DLD1 (cell line): Measurements from ENCODE around the gene LY6G6D.

Experiments used
- in situ Hi-C: cut with HindIII; loops from 2 replicates; pipeline ENCODE4 v1.10.0; 2017; ENCODE audit warnings: low sequenced_read_pairs

LY6G6D gene

GRCh38 chr6:31733734-31734133, 18.6 kb downstream of the LY6G6D start:
- in situ Hi-C loops: loop anchor here (5.0 kb wide), 1 partner anchor 41 kb away; no protein-coding TSS in a partner anchor

DNA sequence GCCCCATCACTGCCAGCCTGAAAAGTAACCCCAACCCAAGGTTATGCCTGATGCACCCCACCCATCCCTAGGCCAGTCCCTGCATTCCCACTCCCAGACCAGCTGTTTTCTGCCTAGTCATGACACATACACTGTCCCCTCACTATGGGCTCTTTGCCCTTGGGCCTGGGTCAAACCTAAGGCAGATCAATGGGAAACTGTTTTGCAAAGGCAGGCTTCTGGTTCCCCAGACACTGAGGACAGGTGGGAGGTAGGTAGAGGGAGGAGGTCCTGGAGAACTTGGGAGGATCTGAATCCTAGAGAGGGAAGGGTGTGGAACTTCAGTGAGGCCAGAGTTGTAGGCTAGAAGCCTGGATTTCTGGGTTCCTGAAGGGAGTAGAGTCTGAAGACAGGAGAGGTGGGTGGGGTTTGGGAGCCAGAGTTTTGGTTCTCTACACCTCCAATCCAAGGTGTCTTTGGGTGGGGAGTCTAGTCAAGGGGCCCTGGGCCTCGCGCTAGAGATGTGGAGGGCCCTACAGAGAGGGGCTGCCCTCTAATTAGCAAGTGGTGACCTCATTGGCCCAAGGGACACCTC, 19.2 kb downstream of the LY6G6D start:
- in situ Hi-C loops: loop anchor here (5.0 kb wide), 1 partner anchor 42 kb away; no protein-coding TSS in a partner anchor

DNA sequence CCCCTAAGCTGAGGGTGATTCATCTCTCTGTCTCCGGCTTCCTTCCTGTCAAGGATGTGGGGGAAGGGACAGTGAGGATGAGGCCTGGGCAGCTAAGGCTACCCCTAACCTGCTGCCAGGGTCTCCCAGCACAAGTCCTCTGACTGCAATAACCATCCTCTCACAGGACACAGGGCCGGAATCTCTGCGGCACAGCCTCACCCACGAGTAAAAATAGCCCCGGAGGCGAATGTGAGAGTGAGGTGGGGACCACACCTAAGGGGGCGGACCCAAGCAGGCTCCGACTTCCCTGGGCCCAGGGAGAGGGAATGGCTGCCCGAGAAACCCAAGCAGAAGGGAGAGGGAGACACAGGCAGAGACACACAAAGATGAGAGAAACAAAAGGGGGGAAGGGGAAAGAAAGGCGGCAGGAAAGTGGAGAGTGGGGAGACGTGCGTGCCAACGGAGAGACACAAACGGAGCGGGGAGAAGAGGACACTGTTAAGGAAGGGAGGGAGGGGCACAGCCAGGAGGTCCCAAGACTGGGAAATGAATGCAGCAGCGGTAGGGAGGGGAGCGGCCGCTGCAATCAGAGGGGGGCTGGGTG, 19.8 kb downstream of the LY6G6D start:
- in situ Hi-C loops: loop anchor here (5.0 kb wide), 1 partner anchor 43 kb away; no protein-coding TSS in a partner anchor

- in situ Hi-C loops: no loop called here
Measured at GRCh38 chr6:31736021-31736767, 21.0 kb downstream of the LY6G6D start, which contains the start of gene CLIC1. Gene CLIC1 (minus strand): TSS chr6:31736530. CDS start chr6:31736300, 230 bp downstream.

DNA sequence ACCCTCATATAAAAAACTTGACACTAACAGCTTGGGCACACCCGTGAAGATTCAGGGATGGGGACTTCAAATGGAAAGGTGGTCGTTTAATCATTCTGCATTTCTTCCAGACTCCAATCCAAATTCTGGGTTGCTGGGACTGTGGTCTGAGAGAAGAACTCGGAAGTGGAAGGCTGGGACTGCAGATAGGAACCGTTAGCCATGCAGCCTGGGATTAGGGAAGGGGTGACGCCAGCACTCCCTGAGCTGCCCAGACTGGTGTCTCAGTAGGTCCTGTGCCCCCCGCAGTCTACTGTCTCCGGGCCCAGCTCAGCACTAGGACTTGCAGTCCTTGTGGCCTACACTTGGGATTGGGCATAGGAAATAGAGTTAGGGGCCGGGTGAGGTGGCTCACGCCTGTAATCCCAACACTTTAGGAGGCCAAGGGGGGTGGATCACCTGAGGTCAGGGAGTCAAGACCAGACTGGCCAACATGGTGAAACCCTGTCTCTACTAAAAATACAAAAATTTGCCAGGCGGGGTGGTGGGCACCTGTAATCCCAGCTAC, 21.7 kb downstream of the LY6G6D start:
- in situ Hi-C loops: no loop called here

DNA sequence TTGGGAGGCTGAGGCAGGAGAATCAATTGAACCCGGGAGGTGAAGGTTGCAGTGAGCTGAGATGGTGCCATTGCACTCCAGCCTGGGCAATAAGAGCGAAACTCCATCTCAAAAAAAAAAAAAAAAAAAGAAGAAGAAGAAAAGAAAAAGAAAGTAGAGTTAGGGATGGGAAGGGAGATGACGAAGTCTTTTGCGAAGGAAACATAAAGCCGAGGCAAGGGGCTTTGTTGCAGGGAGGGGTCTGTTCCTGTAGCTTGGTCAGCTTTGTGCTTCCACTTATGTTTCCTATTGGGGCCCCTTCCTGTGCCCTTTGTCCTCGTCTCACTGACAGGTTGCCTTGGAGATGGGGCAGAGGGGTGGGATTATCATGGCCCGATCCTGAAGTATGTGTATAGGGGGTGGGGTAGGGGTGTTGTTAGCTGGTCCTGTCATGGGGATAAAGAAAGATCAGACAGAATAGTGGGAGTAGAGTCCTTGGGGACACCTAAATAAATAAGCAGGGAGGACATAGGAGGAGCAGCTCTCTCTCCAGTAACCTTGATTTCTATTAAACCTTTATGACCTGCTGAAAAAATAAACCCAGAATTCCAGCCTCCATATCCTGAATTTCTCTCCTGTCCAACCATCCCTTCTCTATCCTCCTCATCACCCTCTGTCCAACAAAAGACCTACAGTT, 22.3 kb downstream of the LY6G6D start:
- in situ Hi-C loops: no loop called here

DNA sequence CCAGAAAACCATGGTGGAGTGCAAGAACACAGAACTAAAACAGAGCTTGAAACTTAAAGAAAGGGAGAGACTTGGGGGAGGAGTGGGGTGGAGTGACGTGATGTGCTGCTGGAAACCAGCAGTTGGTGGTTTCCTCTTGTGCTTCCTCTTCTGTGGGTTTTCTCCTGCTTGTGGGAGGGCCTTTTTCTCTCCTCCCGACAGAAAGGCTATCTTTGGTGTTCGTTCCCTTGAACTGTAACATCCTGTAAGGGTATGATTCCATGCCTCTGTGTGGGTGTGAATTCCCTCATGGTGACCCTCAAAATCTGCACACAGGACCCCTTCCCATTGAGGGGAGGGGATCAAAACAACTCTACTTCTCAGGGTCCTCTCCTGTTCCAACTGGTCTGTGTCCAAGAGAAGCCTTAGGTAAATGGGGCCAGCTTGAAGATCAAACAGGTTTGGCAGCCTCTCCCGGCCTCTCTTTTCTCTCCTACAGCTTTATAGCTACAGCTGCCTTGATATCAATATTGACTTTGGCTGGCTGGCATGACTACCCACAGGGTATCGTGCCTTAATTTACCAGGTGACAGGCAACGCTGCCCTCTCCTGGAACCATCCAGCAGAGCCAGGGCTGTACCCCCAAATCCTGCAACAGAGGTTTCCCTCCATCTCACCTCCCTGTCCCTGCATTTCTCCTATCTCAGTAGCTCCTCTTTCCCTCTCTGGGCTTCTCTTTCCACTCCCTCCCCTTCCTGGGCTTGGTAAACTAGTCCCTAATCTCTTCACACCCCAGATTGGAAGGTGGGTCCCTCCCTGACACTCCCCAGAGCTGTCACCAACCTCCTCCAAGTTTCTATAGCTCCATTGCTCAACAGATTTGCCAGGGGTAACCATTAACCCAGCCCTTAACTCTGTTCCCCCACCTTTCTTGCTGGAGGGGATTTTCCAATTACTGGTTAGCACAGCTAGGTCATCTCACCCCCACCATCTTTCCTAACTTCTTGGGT, 23.1 kb downstream of the LY6G6D start:
- in situ Hi-C loops: no loop called here

GRCh38 chr6:31739639-31740396, 24.7 kb downstream of the LY6G6D start, which contains the start of gene MSH5:
Gene MSH5 (plus strand): TSS chr6:31740005. CDS start chr6:31740467, 462 bp downstream.
- in situ Hi-C loops: no loop called here

DNA sequence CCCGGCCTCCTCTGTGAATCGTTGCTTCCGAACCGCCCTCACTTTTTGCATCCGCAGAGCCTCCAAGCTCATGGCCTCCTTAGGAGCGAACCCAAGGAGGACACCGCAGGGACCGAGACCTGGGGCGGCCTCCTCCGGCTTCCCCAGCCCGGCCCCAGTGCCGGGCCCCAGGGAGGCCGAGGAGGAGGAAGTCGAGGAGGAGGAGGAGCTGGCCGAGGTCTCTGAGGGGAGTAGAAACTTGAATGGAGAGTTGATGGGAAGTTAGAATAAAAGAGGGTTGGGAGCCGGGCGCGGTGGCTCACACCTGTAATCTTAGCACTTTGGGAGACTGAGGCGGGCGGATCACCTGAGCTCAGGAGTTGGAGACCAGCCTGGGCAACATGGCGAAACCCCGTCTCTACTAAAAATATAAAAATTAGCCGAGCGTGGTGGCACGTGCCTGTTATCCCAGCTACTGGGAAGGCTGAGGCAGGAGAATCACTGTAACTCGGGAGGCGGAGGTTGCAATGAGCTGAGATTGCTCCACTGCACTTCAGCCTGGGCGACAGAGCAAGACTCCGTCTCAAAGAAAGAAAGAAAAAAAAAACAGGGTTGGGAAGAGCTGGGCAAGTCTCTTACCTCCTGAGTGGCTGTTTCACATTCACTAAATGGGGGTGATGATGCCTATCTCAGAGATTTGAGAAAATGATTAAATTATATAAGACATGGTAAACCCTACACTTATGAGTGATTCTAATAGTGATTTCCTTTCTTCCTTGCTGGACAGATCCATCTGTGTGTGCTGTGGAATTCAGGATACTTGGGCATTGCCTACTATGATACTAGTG, 25.5 kb downstream of the LY6G6D start:
- in situ Hi-C loops: no loop called here

DNA sequence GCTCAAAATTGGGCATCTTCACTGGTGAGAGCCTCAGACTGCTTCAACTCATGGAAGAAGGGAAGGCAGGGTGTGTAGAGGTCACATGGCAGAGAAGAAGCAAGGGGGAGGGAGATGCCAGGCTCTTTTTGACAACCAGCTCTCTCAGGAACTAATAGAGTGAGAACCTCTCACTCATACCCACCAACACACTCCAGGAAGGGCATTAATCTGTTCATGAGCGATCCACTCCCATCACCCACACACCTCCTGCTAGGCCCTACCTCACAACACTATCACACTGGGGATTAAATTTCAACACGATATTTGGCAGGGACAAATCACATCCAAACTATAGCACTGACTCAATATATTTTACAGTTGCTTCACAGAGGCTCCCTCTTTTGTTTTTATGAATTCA, 26.7 kb downstream of the LY6G6D start:
- in situ Hi-C loops: no loop called here

- in situ Hi-C loops: no loop called here
Measured at GRCh38 chr6:31742894-31743293, 27.7 kb downstream of the LY6G6D start.

- in situ Hi-C loops: no loop called here
Measured at GRCh38 chr6:31744422-31744821, 29.3 kb downstream of the LY6G6D start.

GRCh38 chr6:31749301-31750036, 34.3 kb downstream of the LY6G6D start:
- in situ Hi-C loops: no loop called here

DNA sequence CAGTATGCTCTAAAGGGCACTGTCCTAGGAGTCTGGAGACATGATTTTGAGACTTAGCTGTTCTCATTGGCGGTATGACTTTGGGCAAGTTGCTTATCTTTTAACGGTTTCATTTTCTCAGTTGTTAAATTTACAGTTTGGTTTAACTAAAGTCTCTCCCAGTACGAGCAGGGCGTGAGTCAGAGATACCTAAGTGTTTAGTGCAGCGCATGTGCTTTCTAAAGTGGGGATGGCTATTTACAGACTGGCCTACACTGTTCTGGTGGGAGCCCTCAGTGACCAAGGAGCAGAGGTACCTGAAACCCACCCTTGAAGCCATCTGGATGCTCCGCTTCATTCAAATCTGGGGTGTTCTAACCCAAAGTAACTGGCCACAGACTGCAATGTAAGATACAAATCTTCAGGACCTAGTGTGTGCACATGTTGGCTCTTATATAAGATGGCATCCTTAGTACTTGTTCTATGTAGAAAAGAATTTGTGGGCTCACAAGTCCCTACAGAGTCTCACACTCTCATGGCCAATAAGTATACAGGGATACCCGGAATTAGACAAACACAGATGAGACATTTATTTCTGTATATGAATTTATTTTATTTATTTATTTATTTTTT, 35.4 kb downstream of the LY6G6D start:
- in situ Hi-C loops: no loop called here

DNA sequence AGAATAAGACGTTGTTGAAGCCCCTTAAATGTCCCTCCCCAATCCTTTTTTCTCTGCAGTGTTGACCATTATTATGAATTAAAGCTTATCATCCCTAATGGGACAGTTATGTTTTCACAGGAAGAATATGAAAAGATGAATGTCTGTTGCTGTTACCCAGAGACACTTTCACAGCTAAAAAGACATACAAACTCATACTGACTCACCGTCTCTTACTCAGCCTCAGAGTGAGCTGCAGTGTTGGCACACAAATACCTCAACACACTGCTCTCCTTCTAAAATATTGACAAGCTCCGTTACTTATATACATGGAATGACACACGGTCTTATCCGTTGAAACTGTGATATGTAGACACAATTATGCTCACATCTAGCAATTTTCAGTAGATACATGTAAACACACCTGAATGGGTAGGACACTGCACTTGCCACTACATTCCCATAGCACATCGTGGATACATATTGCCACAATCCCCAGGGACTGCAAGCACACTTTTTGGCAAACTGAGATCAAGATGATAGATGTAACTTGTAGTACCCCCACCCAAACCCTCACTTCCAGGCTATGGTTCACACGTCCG, 37.7 kb downstream of the LY6G6D start:
- in situ Hi-C loops: no loop called here

- in situ Hi-C loops: no loop called here
Measured at GRCh38 chr6:31758281-31758680, 43.1 kb downstream of the LY6G6D start.

DNA sequence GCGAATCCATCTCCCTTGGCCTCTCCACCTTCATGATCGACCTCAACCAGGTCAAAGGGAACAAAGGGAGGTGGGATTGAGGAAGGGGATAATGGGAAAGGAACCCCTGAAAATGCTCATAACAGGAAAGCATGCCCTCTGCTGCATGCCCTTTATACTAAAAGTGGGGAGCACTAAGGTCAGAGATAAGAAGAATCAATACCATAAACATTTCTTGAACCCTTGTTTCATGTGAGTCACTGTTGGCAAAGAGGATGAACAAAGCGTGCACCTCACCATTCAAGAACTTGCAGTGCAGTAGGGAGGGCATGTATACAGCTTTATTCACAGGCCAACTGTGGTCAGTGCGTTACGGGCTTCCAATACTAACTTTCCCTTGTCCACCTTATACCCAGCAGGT, 45.6 kb downstream of the LY6G6D start:
- in situ Hi-C loops: no loop called here
